GM12891 (cell line): ENCODE data around the gene SH2D3C.

ENCODE experiments used
- PAX5 ChIP-seq: IDR thresholded peaks from 2 replicates; pipeline ENCODE4 v1.6.1; 2011; ENCODE audit warnings: low read length, moderate library complexity, mild to moderate bottlenecking; ENCODE audit not compliant: insufficient read depth, severe bottlenecking
- POLR2A ChIP-seq: IDR thresholded peaks from 2 replicates; pipeline ENCODE4 v1.6.1; 2011; ENCODE audit warnings: low read depth, low read length, control low read depth
- POLR2AphosphoS5 ChIP-seq: IDR thresholded peaks from 2 replicates; pipeline ENCODE4 v1.6.1; 2011; ENCODE audit warnings: low read depth, low read length, control low read depth
- POU2F2 ChIP-seq: IDR thresholded peaks from 2 replicates; pipeline ENCODE4 v1.6.1; 2011; ENCODE audit warnings: low read depth, mild to moderate bottlenecking, control low read depth, low read length, moderate library complexity
- SPI1 ChIP-seq: IDR thresholded peaks from 2 replicates; pipeline ENCODE4 v1.6.1; 2011; ENCODE audit warnings: low read depth, low read length, control low read depth
- TAF1 ChIP-seq: IDR thresholded peaks from 2 replicates; pipeline ENCODE4 v1.6.1; 2011; ENCODE audit warnings: low read depth, low read length, control low read depth

DNA sequence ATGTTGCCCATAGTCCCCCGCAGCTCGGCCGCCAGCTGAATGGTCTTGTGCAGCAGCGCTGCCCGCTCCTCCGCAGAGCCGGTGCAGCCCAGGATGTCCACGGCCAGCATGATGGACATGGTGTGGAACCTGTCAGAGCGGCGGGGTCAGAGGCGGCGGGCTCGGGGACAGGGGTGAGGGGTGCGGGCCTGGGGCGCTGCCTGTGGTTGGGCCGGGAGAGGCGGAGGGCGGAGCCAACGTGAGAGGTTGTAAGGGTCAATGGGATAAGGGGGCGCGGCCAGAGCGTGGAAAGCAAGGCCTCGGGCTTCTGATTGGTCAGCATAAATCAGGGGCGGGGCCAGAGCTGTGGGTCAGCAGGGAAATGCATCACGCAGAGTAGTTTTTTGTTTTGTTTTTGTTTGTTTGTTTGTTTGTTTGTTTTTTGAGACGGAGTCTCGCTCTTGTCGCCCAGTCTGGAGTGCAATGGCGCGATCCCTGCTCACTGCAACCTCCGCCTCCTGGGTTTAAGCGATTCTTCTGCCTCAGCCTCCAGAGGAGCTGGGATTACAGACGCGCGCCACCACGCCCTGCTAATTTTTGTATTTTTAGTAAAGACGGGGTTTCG is 36.5 kb downstream of the SH2D3C start:
- TF ChIP-seq SPI1 (no peak), TAF1 (no peak), POLR2A (no peak), POU2F2 (no peak), POLR2AphosphoS5 (no peak), PAX5 (no peak)
